ENCODE measurements around the gene SSTR3. TPM values are rescaled to one million over a fixed set of nuclear protein-coding genes. Genes with fewer than 3 reads are reported as not detected.
"Not testable (repeated sequence)": the region's sequence is repeated elsewhere in the genome, so short reads cannot be mapped to it uniquely, and the experiment has no call there.

The SSTR3 gene
- total RNA-seq, 2 donors from 2014 or later, result 0.37 to 2.1 TPM

DNA sequence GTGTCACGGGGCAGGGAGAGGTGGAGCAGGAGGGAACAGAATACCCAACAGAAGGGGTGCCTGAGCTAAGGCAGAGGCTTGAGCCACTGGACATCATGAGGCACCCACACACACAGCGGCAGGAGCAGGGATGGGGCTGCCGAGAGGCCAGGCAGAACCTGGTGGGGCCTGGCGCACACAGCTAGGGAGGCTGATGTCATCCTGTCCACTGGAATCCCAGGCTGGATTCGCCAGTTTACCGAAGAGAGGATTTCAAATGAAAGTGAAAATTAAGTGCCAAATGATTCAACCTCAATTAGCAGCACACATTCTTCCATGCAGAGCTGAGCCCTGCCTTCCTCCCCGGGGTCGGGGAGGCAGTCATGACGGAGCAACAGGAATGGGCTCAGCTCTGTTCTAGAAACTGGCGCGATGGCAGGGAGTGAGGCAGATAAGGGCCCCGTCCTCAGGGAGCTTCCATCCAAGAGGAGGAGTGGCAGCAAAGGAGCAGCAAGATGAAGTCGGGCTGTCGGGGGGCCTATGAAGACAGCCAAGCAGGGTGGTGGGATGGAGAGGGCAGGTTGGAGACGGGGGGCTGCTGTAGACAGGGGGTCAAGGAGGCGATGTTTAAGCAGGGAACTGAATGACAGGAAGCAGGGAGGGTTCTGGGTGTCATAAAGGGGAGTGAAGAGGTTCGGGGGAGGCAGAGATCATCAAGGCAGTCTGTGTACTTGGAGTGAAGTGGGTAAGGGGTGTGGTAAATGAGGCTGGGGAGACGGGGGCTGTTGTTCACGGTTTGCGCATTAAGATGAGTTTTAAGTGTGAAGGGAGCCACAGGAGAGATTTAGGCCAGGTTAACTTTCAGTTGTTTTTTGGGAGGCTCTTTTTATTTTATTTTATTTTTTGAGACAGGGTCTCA, 25.3 kb upstream of the SSTR3 start:
- Mint-ChIP-seq H3K4me1 (peaks cover 81% of the 10 kb centered on the region), H3K36me3 (ENCODE audit: low read depth) (peaks cover 18% of the 10 kb centered on the region)

DNA sequence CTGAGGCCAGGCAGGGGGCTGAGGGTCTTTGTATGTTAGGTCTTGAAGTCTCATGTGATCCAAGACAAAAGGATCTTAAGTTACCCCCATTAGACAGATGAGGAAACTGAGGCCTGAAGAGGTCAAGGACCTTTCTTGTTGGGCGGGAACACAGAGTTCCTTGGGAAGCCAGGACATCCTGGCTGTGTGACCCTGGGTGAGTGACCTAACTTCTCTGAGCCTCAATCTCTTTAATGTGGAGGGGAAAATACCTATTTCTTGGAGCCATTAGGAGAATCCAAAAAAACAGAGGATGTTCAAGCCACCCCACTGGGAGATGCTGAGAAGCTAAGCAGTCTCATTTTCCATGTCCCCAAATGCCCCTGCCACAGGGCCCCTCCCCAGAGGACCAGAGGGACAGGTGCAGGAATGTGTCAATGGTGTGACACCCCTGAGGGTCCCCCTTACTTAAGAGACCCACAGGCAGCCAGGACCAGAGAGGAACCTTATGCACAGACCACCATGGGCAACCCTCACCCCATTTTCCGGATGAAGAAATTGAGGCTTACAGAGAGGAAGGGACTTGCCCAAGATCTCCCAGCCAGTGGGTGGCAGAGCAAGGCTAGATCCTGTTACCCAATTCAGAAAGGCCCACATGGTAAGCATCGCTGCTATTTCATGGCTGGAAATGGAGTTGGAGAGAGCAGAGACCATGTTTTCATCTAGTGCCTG, 23.8 kb upstream of the SSTR3 start:
- peak overlapping the region; percentile 92 for H3K4me3 Mint-ChIP-seq
- no peaks in the 10 kb centered on the region for H3K27me3 Mint-ChIP-seq
- DNase-seq (no peak), ATAC-seq (no peak)
- H3K4me1 Mint-ChIP-seq, result peaks cover 84% of the 10 kb centered on the region
- H3K27ac Mint-ChIP-seq, result peak overlapping the region; percentile 97
- peaks cover 22% of the 10 kb centered on the region for H3K36me3 Mint-ChIP-seq (ENCODE audit: low read depth)
- H3K9me3 ChIP-seq (ENCODE audit: control insufficient read depth, low read length, poor library complexity, severe bottlenecking), result no peaks in the 10 kb centered on the region

More for the DNA sequence above, 25.3 kb upstream of the SSTR3 start:
- ATAC-seq, result no peak
- Mint-ChIP-seq H3K4me3 (peak overlapping the region; percentile 92), H3K27me3 (no peaks in the 10 kb centered on the region), H3K27ac (peak overlapping the region; percentile 97)
- H3K9me3 ChIP-seq (ENCODE audit: control insufficient read depth, low read length, poor library complexity, severe bottlenecking), result no peaks in the 10 kb centered on the region
- no peak for DNase-seq

DNA sequence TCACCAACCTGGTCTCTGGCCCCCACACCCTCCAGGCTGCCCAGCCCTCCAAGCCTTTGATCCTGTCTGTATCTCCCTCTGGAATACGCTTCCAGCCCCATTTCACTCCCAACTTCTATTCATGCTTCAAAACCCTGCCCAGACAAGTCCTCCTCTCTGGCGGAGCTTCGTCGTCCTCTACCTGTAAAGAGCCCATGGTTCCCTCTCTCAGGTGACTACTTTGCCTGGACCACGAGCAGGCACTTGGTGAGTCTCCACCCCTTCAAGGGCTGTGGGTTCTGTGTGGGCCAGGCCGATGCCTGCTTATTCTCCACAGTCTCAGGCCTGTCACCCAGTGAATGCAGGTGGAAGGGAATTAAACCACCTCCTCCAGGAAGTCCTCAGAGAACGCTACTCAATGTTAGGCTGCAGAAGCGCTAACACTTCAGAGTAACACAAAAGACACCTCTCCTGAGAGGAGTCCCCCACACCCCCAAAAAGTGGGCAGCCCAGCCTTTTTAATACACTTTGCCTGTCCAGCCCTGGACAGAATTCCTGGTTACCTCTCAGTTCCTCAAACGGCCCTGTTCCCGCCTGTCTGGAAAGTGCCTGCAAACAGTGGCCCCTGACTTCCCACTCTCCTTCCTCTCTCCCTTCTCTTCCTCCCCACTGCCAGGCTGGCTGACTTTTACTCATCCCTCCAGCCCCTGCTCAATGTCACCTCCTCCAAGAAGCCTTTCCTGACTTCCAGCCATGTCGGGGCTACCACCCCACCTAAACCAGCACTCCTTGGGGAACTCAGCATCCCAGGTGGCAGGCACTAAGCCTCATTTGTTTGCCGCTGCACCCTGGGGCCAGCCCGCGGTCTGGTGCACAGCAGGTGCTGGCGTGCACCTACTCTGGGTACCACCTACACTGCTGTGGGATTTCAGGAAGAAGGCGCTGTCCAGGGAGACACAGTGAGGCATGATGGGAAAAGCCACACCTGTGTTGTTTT, 22.7 kb upstream of the SSTR3 start:
- no peaks in the 10 kb centered on the region for H3K9me3 ChIP-seq (ENCODE audit: control insufficient read depth, low read length, poor library complexity, severe bottlenecking)
- Mint-ChIP-seq H3K27ac (peak overlapping the region; percentile 97), H3K4me3 (peak overlapping the region; percentile 92), H3K27me3 (no peaks in the 10 kb centered on the region), H3K36me3 (ENCODE audit: low read depth) (peaks cover 22% of the 10 kb centered on the region), H3K4me1 (peaks cover 82% of the 10 kb centered on the region)
- DNase-seq (no peak), ATAC-seq (no peak)

DNA sequence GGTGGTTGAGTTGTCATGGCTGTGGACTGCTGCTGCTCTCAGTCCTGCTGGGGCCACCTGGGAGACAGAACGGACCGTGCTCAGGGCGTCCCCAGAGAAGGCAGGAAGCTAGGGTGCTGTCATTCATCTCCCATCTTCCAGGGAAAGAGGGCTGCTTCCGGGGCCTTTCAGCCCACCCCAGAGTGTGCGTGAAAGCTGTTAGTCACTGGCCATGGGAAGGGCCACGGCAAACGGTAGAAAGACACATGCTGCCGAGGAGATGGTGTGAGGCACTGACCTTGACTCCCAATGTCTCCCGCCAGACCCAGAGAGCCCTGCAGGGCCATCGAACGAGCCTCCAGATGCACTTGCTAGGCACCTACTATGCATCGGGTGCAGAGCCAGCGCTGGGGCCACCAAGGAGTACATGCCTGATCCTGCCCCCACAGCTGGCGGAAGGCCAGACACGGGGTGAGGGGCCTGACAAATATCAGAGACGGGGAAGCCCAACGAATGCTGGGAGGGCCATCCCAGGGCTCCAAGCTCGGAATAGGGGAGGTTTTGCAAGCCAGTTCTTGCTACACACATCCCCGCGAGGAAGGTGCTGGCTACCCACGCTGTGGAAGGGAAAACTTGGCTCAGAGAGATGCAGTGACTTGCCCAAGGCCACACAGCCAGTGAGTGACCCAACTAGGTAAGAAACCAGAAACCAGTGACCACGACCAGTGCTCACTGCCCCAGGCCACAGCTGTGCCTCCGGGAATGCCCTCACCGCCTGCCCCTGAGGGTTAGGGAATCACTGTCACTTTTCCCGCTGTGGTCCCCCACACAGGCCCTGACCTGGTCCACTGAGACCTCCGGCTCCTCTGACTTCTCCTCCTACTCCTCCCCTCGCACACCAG, 21.7 kb upstream of the SSTR3 start:
- Mint-ChIP-seq H3K4me1 (peaks cover 82% of the 10 kb centered on the region), H3K4me3 (peak overlapping the region; percentile 92), H3K27me3 (no peaks in the 10 kb centered on the region), H3K27ac (peak overlapping the region; percentile 97), H3K36me3 (ENCODE audit: low read depth) (peaks cover 22% of the 10 kb centered on the region)
- H3K9me3 ChIP-seq (ENCODE audit: control insufficient read depth, low read length, poor library complexity, severe bottlenecking), result no peaks in the 10 kb centered on the region
- DNase-seq (no peak), ATAC-seq (no peak)

DNA sequence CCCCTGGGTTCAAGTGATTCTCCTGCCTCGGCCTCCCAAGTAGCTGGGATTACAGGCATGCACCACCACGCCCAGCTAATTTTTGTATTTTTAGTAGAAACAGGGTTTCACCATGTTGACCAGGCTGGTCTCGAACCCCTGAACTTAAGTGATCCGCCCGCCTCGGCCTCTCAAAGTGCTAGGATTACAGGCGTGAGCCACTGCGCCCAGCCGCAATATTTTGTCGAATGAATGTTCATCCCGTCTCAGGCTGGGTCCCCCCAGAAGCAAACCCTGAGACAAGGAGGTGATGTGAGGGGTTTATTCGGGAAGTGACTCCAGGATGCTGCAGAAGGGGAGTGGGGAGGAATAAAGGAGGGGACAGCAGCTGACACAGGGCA, 21.1 kb upstream of the SSTR3 start:
- Mint-ChIP-seq H3K4me1 (peaks cover 83% of the 10 kb centered on the region), H3K4me3 (peak overlapping the region; percentile 92), H3K36me3 (ENCODE audit: low read depth) (peaks cover 22% of the 10 kb centered on the region), H3K27ac (peak overlapping the region; percentile 97)
- DNase-seq; H3K27me3 Mint-ChIP-seq; ATAC-seq; H3K9me3 ChIP-seq (ENCODE audit: control insufficient read depth, low read length, poor library complexity, severe bottlenecking): not testable (repeated sequence)

DNA sequence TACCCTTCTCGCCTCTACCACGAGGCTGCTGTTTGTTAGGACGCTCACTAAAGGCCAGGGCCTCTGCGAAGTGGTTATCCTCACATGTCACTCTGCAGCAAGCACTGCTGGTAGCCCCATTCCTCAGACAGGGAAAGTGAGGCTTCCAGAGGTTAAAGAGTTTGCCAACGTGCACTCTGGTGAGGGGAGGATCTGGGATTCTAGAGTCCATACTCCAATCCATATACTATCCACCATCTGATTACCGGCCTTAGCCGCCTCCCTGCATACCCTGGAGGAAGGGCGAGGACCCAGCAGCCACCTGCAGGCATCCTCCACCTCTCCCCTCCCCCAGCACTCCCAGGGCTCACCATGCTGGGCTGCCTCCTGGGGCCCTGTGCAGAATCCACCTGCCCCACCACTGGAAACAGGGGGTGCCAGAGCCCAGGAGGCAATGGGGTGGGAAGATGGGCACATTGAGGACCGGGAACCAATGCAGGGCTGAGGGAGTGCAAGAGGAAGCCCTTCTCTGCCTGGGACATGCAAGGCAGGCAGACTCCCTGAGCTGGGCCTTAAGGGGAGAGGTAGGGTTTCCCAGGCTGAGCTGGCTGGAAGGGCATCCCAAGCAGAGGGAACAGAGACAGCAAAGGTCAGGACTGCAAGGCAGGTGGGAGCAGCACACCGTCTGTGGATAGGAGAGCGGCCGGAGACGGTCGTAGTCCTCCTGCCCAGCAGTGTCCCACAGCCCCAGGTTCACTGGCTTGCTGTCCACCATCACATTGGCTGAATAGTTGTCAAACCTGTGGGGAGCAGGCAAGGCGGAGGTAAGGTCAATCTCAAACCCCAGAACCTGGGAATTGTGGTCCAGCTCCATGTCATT, 20.1 kb upstream of the SSTR3 start:
- H3K36me3 Mint-ChIP-seq (ENCODE audit: low read depth), result peaks cover 22% of the 10 kb centered on the region
- H3K4me1 Mint-ChIP-seq, result peaks cover 80% of the 10 kb centered on the region
- H3K27me3 Mint-ChIP-seq, result no peaks in the 10 kb centered on the region
- DNase-seq (no peak), ATAC-seq (no peak)
- peak overlapping the region; percentile 86 for H3K4me3 Mint-ChIP-seq
- peak overlapping the region; percentile 97 for H3K27ac Mint-ChIP-seq
- H3K9me3 ChIP-seq (ENCODE audit: control insufficient read depth, low read length, poor library complexity, severe bottlenecking), result no peaks in the 10 kb centered on the region

DNA sequence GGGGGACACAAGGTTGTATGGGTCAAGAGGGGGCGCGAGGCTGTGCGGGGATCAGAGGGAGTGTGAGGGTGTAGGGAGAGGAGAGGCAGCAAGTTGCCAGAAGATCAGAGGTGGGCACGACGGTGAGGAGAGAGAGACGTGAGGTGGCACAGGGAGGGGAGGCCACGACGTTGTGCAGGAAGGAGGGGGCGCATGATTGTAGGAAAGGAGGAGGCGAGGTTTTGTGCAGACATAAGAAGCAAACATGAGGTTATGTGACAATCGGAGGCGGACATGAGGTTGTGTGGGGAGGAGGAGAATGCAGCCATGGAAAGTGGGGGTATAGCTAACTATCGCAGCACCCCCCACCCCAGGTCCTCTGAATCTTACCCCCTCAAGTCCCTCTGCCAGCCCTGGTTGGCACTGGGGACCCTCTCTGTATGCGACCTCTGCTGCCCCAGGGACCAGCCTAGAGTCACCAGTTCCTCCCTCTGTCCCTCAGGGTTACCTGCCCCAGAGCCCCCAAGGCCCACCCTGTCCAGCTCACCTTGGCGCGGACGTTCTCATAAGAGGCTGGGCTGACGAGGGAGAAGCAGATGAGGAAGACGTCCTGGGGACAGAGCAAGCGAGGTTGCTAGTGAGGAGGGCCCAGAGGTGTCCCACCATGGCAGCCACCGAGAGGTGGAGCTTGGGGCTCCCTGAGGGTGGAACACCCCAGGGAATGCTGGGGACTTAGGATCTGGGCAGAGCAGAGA, 19.3 kb upstream of the SSTR3 start:
- H3K9me3 ChIP-seq (ENCODE audit: control insufficient read depth, low read length, poor library complexity, severe bottlenecking), result no peaks in the 10 kb centered on the region
- peaks cover 76% of the 10 kb centered on the region for H3K4me1 Mint-ChIP-seq
- H3K4me3 Mint-ChIP-seq, result peak overlapping the region; percentile 86
- ATAC-seq (peak; percentile 16), DNase-seq (no peak)
- no peaks in the 10 kb centered on the region for H3K27me3 Mint-ChIP-seq
- peaks cover 20% of the 10 kb centered on the region for H3K36me3 Mint-ChIP-seq (ENCODE audit: low read depth)
- peak overlapping the region; percentile 97 for H3K27ac Mint-ChIP-seq

DNA sequence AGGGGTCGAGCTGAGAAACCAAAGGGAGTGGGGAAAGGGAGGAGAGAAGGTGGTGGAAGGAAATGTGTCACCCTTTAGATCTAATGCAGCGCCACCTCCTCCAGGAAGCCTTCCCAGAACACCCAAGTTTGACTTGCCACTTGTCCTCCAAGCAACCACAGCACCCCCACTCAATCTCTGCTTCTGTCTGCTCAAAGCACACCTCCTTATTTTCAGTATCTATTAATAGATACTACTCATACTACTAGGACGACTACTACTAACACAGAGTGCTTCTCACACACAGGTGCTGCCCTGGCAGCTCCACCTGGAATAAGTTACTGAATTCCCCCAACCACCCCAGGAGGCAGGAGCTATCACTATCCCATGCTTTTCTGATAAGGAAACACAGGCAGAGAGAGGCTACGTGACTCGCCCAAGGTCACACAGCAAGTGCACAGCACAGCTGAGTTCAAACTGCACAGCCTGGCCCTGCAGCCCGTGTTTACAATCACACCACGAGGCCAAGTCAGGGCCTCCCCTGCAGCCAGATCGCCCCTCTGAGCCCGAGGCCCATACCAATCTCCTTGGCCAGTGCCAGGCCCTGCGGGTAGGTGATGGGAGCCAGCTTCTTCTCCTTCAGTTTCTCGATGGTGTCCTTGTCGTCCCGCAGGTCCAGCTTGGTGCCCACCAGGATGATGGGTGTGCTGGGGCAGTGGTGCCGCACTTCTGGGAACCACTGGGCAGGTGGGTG, 18.6 kb upstream of the SSTR3 start:
- ATAC-seq (peak; percentile 37), DNase-seq (peak in 1 of 3 donors; percentile 45)
- peaks cover 75% of the 10 kb centered on the region for H3K4me1 Mint-ChIP-seq
- H3K4me3 Mint-ChIP-seq, result peak overlapping the region; percentile 86
- no peaks in the 10 kb centered on the region for H3K27me3 Mint-ChIP-seq
- H3K36me3 Mint-ChIP-seq (ENCODE audit: low read depth), result peaks cover 21% of the 10 kb centered on the region
- peak overlapping the region; percentile 97 for H3K27ac Mint-ChIP-seq
- H3K9me3 ChIP-seq (ENCODE audit: control insufficient read depth, low read length, poor library complexity, severe bottlenecking), result no peaks in the 10 kb centered on the region

DNA sequence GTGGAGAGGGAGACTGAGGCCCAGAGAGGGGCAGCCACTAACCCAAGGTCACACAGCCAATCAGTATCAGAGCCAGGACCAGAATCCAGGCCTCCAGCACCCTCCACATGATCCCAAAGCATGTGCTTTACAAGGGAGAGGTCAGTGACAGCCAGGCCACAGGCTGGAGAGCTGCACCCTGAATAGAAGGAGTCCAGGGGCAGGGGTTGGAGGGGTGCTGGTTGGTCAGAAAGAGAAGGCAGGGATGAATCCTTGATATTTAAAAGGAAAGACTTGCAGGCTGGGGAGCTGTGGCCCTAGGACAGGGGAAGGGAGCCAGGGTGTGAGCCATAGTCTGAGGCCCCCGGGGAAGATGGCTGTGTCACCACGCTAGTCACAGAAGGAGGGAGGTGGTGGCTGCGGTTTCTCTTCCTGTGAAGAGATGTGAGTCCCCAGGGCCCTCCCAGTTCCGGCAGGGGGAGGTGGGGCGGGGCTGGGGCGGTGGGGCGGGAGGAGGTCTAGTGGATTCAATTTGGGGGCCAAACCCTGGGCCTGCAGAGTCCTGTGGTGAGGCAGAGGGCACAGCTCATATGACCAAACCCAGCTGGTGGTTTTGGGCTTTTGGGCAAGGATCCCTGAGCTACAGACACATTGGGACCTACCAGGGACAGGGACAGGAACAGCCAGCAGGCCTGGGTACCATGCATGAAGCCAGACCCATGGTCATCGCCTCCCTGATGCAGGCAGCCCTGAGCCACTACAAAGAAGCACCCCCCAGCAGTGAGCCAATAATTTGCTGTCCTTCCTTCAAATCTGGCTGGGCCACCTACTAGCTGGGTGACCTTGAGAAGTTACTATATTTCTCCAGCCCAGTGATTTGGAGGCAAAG, 17.8 kb upstream of the SSTR3 start:
- Mint-ChIP-seq H3K4me1 (peaks cover 72% of the 10 kb centered on the region), H3K36me3 (ENCODE audit: low read depth) (peaks cover 23% of the 10 kb centered on the region), H3K4me3 (peak overlapping the region; percentile 86), H3K27me3 (no peaks in the 10 kb centered on the region), H3K27ac (peak overlapping the region; percentile 97)
- ATAC-seq (peak; percentile 89), DNase-seq (peak; percentile 75 to 85 (median 78))
- no peaks in the 10 kb centered on the region for H3K9me3 ChIP-seq (ENCODE audit: control insufficient read depth, low read length, poor library complexity, severe bottlenecking)

Data from T-helper 17 cell (primary cell).